RKO (cell line): ENCODE data around the gene TSPAN4.

Experiments
- DNase-seq: peaks from one replicate; pipeline ENCODE4 v3.0.0-alpha.2; 2016; ENCODE audit warnings: low spot score

The TSPAN4 gene, protein sequence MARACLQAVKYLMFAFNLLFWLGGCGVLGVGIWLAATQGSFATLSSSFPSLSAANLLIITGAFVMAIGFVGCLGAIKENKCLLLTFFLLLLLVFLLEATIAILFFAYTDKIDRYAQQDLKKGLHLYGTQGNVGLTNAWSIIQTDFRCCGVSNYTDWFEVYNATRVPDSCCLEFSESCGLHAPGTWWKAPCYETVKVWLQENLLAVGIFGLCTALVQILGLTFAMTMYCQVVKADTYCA

DNA sequence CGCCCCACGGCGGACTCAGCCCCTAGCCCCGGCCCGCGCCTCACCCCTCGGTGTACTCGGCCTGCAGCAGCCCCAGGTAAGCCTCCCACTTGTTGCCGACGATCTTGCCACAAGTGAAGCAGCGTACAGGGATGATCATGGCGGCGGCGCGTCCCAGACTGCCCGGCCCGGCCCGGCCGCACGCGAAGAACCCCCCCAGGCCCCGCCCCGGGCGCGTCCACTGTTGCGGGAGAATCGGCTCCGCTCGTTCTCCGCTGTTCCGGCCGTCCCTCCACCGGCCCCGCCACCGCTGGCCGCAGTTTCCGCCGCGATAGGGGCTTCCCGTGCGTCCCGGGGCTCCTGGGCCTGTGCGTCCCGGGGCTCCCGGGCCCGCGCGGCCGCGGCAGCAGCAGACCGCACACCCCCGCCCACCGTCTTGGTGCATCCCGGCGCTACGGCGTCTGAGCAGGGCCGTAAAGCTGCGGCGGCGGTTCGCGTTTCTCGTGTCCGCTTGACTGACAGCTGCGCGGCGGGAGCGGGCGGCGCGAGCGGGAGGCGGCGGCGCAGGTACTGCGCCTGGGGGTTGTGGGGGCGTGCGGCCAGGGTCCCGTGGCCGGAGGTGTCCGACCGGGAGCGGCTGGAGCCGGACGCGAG lies at the start of gene TSPAN4, which contains the start of gene POLR2L:
TSS of gene TSPAN4 (plus strand) at position 483 of the 633 bp plus-strand sequence. CDS start 7,453 bp downstream, outside the sequence.
TSS of gene POLR2L (minus strand) at position 160 of the 633 bp plus-strand sequence. CDS start at position 139, 21 bp downstream.
- DNase-seq = peak; percentile 91

GRCh38 chr11:792873-793272 lies 49.8 kb upstream of the TSPAN4 start:
- DNase-seq = no peak

DNA sequence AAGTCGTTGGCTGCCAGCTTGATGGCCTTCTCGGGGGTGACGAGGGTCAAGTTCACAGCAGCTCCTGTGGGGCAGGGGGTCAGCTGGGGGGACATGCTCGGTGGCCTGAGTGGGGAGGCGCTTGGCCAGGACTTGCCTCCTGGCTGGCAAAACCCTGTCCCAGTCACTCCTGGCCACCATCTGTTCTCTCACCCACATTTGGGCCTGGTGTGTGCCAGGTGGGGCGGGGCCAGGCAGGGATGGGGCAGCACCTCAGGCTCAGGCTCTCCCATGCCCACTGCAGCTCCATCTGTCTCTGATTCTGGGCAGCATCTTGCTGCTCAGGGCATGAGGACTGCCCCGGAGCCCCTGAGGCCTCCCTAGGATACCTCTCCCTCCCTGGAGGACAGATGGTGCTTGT lies 49.1 kb upstream of the TSPAN4 start:
- DNase-seq = no peak

- DNase-seq = no peak
These were observed 48.5 kb upstream of the TSPAN4 start for GRCh38 chr11:794013-794765.

DNA sequence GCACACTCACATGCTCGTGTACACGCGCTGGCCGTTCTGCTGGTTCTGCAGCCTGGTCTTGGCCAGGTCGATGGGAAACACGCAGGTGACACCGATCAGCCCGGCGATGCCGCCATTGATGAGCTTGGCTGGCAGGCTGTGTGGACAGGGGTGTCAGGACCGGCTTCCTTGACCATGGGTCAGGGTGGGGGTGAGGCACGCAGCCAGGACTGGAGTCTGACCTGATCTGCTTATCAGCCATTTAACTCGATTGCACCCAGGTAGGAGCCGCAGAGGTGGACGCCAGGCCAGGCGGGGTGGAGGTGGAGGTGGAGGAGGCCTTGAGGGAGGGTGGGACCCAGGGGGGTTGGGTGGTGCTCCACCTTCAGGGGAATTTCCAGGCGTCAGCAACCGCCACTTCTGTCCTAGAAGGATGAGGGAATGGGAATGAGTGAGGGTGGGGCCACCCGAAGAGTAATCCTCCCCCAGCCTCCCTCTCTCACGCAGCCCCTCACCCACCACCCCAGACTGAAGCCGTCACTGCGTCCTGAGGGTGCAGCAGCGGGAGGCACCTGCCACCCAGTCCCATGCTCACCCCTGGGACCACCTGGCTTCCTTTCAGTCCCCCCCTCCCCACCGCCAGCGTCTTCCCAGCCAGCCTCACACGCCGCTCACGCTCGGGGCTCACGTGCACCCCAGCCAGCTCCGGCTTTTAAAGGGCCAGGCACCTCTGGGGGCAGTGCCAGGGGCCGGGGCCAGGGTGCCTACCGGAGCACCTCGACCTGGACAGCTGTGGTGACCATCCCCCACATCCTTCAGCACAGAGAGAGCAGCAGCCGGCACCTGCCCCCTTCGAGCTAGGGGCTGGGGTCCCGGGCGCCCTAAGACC lies 47.7 kb upstream of the TSPAN4 start:
- peak; percentile 38 for DNase-seq

DNA sequence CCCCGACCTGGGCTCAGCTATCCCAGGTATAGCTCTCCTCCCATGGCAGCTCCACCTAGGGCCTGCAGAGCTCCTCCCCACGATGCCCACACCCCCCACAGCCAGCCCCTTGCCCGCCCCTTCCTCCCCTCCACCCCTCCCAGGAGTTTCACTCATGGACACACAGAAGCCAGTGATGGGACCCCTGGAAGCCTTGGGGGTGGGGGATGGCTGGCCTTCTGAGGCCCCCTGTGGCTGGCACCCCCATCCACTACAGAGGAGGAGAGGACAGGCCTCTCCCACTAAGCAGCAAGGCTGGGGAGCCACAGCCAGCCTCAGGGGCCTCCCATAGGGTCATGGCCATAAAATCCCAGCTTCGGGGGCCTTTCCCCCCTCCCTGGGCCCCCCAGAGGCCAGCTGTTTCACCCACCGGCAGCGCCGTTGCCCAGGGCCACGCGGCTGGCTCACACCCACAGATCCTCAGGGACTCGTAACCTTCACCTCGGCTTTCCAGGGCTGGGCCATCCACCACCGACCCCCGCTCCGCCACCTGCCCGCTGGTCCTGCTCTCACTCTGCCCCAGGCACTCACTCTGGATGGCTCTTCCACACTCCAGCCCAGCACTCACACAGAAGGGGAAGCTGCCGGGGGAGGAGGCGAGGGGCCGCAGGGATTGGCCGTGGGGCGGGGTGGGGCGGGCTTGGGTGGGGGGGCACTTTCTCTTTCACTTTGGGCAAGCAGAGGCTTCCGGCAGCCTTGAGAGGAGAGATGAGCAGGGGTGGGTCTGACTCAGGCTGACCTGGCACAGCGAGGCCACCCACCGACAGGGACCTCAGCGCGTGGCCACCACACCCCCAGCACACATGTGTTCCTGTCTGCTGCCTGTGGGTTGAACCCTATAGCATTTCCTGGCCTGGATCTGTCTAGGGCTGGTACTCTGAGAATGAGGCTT lies 46.8 kb upstream of the TSPAN4 start:
- DNase-seq = peak; percentile 95

DNA sequence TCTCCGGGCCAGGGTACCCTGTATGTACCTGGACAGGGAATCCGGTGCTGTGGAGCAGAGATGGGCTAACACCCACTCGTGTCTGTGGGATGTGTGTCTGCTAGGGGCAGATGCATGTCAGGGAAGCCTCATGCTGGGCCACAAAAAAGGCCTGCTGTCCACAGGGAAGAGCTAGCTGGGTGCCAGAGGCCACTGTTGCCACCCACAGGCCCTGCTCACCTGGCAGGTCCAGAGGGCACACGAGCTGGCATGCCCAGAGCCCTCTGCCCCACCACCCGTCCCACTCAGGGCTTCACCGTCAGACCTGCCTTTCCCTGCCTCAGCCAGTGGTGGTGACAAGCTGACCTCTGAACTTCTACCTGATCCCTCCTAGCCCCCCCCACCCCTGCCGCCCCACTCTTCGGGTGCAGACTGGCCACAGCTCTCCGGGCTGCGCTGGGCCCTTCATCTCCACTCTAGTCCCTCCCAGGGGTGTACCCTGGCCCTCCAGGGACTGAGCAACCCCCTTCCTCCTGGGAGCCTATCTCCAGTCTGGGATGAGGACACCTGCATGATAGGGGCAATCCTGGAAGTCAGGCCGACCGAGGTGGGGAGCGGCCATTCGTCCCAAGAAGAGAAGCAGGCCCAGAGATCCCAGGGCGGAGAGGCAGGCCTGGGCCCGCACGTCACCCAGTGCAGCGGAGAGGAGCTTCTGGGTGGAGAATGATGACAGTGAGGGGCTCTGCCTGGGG lies 45.9 kb upstream of the TSPAN4 start:
- DNase-seq = peak; percentile 29

DNA sequence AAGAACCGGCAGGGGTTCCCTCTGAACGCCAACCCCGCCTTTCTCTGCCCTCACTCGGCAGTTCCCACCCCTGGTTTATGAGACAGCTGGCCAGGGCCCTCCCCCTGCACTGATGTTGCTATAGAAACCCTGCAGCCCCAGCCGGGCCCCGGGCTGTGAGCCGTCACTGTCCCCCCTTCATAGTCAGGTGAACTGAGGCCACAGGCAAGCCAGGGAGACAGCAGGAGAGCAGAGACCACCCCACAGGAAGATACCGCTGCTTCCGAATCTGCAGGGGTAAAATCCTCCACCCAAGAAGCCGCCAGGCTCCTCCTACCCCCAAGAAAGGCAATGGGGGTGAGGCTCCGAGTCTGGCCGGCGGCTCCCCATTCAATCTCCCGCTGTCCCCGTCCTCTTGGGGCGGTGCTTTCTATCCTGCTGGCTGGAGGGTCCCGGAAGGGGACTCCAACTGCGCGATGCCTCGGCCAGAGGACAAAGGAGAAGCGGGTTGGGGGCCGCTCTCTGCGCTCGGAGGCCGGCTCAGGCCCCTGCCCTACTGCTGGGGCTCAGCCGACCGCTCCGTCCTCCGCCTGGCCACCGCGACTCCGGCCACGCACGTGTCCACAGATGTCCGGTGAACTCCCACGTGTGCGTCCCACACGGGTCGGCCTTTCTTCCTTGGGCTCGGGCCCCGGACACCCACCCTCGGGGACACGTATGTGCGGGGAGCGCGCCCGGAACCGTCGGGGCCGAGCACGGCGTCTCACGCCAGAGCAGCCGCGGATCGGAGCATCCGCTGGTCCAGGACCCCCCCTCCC lies 45.2 kb upstream of the TSPAN4 start:
- DNase-seq = peak; percentile 89

- peak; percentile 82 for DNase-seq
These were observed 44.4 kb upstream of the TSPAN4 start, which contains the start of gene SLC25A22 for GRCh38 chr11:798093-798713. SLC25A22 (minus strand) TSS chr11:798281; CDS start chr11:795006, 3,275 bp downstream.

- no peak for DNase-seq
These were observed 42.9 kb upstream of the TSPAN4 start for GRCh38 chr11:799641-800316.

- DNase-seq = no peak
These were observed 42.2 kb upstream of the TSPAN4 start for GRCh38 chr11:800473-800872.

DNA sequence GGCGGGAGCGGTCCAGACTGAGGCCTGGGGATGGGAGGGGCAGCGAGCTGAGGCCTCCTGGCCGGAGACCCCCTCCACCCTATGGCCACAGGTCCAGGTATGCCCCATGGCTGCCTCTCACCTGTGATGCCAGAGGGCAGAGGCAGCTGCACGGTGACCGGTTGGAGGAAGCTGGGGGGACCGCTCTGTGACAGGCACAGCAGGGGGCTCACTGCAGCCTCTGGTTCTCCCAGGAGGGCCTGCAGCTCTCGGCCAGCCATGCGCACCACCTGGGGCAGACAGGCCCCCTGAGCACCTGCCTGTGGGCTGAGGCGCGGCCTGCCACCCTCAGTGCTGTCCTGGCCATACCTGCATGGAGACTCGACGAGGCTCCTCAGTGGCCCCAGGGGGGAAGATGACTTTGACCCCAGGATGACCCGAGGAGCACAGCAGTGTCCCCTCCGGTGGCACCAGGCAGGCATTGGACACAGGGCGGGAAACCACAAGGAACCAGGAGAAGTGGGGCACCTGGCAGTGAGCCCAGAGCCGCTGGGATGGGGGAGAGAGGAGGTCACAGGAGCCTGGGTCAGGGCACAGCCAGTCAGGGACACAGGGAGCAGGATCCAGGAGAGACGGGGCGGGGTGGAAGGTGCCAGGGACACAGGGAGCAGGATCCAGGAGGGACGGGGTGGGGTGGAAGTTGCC lies 41.4 kb upstream of the TSPAN4 start:
- no peak for DNase-seq

- no peak for DNase-seq
These were observed 40.5 kb upstream of the TSPAN4 start for GRCh38 chr11:802018-802617.

GRCh38 chr11:802693-803466 lies 39.8 kb upstream of the TSPAN4 start:
- no peak for DNase-seq

GRCh38 chr11:803467-803742 lies 39.2 kb upstream of the TSPAN4 start:
- no peak for DNase-seq

GRCh38 chr11:803770-804598 lies 38.7 kb upstream of the TSPAN4 start:
- no peak for DNase-seq
